Retina (tissue), 1 donor: Measurements from ENCODE around the gene CDK18.
A peak's percentile ranks its signal among the peaks of the same experiment; 100 is the strongest.

ENCODE experiments used
- DNase-seq: peaks from one replicate; pipeline ENCODE4 v3.0.0-alpha.2; 2016

Gene CDK18

DNA sequence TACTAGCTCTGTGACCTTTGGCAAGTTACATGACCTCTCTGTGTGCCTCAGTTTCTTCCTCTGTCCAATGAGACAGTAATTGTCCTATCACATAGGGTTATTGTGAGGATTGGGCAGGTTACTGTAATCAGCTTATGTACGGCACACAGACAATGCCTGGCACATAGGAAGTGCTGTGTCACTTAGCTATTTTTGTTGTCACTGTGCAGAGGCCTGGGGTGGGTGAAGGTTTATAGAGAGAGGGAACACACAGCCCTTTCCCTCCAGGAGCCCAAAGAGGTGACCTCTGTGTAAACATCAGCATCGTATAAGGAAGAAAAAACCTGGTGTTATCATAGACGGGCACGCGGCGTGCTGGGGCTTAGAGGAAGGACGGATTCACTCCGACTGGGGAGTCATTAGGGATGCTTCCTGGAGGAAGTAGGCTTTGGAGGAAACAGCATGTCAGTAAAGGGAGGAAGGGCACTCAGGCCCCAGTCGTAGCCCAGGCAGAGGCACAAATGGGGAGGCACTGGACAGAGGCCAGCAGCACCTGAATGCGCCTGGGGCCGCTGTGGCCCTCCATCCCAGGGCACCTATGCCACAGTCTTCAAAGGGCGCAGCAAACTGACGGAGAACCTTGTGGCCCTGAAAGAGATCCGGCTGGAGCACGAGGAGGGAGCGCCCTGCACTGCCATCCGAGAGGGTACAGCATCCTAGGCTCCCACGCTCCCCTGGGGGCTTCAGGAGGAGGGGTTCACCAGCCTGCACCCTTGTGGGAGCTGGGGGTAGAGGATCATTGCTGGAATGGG is 21.2 kb downstream of the CDK18 start:
- DNase-seq, result no peak

DNA sequence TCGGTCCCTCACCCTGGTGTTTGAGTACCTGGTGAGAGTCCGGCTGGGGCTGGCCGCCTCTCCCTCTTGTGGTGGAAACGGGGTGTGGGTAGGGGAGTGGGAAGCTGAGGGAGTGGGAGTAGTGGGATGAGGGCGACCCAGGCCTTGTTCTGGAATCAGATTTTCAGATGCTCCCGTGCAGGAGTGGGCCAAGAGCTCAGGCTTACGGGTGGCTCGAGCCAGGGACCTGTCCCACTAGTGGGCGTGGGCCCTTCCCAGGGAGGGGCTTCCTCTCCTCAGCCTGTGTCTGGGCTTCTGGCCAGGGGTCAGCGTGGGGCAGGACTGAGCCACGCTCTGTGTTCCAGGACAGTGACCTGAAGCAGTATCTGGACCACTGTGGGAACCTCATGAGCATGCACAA is 22.0 kb downstream of the CDK18 start:
- DNase-seq, result no peak

DNA sequence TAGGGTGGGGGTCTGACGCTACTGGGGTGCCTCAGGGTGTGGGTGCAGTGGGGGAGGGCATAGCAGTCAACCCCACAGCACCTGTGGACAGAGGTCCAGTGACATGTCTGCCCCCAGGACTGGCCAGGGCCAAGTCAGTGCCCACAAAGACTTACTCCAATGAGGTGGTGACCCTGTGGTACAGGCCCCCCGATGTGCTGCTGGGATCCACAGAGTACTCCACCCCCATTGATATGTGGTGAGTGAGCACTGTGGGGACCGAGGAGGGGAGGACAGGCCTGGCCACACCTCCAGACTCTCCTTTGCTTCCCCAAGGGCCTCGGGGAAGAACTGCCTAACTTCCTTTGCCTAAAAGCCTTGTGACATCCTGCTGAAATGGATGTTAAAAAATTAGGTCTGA is 23.5 kb downstream of the CDK18 start:
- no peak for DNase-seq

DNA sequence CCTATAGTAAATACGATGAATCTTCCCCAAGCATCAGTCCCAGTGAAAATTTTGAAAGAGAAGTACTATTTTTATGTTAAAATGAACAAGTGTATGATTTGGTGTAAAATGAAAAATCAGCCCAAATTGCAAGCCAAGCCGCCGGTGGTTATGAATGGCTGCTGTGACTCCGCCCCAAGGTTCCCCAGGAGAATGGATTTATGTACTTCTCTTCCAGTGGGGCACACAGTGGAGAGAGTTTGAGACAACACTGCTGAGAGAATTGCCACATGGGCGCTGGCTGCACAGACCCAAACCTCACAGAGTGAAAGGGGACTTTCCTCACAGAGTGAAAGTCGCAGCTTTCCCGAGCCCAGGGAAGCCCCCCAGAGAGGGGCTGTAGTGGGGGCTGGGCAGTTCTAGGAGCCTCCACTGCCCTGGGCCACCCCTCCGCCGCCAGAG is 24.0 kb downstream of the CDK18 start:
- no peak for DNase-seq

DNA sequence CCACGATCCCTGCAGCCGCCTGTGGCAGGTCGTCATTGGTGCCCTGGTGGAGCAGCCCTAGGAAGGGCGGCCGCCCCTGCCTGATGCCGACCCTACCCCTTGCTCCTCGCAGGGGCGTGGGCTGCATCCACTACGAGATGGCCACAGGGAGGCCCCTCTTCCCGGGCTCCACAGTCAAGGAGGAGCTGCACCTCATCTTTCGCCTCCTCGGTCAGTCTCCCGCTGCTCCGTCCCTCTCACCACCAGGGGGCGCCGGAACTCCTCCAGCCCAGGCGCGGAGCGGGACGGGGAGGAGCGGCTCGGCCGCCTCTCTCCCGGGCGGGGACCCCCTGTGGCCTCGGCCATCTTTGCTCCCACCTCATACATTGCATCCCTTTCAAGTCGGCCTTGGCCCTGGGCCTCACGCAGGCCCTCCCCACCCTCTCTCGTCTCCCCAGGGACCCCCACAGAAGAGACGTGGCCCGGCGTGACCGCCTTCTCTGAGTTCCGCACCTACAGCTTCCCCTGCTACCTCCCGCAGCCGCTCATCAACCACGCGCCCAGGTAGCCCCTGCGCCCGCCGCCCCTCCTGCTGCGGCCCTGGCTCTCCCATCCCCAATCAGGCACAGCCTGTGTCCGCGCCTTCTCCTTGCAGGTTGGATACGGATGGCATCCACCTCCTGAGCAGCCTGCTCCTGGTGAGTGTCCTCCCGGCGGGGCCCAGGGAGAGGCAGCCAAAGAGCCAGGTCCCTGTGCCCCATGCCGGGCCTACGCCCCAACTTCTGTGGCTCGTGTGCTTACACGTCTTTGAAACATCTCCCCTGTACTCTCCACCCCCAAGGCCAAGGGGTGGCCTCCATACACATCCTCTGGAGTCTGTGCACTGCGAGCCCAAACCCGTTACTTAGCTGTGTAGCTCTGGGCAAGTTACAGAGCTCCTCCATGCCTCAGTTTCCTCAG is 24.7 kb downstream of the CDK18 start:
- peak; percentile 95 for DNase-seq

DNA sequence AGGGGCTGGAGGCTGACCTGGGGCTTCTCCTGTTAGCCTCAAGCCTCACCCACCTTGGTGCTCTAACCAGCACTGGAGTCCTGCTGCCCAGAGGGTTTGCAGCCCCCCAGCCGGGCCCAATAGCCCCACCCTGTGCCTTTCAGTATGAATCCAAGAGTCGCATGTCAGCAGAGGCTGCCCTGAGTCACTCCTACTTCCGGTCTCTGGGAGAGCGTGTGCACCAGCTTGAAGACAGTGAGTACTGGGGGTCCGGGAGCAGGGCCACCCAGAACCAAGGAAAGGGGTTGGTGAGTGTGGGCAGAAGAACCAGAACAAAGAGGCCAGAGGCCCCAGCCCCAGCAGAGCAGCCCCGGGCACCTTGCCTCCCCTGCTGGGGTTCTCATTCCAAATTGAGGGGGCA is 25.6 kb downstream of the CDK18 start:
- no peak for DNase-seq

DNA sequence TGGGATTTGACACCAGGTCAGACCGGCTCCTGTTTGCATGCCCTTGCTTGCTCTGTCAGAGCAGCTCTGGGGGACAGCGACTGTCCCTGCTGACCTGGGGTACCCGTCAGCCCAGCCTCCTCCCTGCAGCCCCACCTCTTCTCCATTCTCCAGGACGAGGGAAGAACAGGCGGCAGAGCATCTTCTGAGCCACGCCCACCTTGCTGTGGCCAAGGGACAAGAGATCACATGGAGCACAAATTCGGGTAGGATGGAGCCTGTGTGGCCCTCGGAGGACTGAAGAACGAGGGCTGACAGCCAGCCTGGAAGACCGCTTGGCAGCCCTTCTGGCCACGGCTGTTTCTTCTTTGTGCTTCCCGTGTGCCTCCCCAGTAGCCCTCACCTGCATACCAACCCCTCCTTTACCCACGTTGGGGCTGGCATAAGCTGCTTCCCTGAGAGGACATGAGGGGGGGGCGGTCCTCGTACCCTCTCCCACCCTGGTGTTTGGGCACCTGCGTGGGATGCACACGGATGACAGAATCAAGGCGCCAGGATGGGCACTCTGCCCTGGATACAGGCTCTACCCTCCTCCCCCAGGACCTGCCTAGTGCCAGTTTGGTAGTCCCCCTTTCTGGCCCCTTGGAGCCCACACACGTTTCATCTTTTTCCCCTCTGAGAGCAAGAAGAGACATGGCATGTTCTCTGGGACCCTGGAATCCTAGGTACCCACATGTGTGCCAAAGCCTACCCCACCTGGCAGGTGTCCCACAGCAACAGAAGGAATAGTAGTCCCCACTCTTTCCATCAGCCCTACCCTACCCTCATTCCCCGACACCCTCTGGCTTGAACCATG is 26.9 kb downstream of the CDK18 start:
- DNase-seq, result no peak

DNA sequence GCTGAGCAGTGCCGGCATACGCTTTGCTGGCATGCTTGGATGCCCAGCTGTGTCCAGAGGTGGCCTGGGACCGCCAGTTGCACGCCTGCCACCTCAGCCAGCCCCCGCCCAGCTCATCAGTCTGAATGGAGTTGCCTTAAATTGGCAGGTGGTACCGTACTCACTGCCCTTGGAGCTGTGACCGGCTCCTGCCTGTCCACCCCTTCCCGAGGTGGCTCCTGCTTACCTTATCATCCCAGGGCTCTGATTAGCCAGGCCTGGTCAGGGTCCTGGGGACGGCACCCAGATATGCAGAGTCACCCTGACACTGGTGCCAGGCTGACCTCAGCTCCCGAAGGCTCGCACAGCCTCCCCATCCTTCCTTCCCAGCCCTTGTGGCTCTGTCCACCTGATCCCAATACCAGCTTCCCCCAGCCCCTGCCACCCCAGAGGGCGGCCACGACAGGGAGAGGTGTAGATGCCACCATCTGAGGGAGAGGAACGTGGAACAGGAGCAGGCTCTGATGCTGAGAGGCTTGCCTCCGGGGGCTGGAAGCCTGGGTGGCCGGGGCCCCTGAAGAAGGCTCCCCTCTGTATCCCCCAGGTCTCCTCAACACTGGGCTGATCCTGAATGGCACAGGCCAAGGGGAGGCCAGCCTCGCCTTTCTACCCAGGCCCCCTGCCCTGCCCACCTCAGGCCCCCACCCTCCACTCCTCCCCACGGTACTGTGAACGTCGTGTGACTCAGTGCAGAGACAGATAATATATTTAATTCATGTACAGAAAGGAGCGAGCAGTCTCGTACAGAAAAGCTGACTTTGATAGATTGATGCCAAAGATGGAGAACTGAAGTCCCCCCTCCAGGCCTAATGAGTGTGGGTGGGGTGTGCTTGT is 27.8 kb downstream of the CDK18 start:
- no peak for DNase-seq

DNA sequence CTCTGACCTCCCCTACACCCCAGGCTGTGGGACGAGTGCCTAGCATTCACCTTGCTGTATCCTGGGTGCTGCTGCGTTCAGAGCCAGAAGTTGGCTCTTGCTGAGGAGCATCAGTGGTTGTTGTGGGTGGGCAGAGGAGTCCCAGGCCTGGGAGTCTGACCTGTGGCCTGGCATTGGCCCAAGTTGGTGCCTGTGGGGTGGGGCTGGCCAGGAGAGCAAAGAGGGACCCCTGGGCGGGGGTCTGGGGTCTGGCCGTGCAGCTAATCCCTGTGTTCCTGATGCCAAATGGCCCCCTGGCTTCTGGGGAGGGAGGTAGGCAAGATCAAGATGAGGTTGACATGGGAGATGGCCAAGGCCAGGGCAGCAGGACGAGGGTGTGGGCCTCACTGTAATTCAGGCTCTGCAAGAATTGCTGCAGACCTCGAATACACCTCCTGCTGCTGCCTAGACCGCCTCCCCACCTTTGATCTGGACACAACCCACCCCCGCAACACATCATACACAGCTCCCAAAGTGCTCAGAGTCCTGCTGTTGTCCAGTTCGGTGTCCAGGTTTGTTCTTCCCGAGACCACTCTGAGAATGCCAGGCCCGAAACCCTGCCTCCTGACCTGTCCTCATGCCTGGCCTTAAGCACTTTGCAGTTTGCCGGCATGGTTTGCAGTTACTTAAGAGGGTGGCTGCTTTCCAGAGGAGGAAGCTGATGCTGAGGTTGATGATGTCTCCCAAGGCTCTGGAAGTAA is 28.7 kb downstream of the CDK18 start:
- no peak for DNase-seq

DNA sequence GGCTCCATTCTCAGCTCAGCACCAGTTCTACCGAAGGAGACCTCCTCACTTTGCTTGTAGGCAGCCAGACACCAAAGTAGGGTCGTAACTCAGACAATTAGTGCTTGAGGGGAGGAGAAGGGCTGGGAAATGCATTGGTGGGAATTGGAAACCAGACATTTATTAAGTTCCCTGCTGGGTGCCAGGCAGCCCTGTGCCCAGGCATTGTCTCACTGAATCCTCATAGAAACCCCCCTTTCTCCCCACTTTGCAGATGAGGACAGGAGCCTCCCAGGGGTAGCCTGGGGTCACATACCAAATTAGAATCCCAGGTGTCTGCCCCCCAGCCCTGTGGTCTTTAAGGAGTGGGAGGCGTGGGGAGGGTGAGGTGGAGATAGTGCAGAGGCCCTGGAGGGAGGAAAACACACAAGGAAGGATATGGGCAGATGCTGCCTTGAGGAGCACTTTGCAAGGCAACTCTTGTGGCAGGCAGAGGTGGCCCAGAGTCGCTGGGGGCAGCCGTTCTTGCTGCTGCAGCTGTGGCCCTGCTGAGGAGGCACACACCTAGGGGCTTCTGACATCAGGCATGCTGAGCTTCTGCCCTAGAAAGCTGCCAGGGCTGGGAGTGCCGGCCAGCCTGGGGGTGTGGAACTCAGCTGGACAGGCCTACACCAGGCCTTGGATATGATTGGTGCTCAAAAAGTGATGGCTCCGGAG is 29.4 kb downstream of the CDK18 start:
- DNase-seq, result peak; percentile 34

DNA sequence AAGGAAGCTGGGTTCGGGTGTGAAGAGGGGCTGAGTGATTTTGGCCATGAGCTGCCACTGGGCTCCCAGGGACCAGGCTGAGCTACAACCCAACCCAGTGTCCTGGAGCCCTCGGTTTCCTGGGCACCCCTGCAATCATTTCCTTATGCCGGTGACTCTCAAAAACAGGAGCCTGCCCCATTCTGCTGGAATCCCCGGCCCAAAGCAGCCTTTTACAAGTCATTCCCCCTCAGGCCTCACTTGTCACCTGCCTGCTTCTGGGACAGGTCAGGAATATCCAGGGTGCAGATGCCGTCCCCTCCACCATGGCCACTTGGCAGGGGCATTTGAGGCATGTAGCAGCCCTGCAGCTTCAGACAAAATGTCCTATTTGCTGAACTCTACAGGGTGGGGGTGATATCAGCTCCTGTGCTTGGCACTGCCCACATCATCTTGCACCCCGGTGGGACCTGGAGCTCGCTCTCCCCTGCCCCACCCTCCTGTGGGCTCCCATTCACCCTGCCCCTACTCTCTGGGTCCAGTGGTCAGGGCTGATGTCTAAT is 30.0 kb downstream of the CDK18 start:
- DNase-seq, result no peak

DNA sequence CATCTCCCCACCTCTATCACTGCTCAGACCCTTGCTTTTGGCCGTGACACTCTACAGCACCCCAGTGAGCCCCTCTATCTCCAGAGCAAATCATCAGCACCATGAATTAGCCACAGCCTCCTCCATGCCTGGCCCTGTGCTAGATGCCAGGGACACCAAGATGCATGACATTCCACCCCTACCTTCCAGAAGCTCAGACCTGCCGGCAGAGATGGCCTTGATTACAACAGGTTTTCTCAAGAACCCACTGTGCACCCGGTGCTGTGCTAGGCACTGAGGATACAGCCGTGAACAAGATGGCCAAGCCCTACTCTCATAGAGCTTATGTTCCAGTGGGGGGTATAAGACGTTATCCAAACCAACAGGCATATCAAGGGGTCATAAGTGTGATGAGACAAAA is 30.6 kb downstream of the CDK18 start:
- DNase-seq, result no peak

DNA sequence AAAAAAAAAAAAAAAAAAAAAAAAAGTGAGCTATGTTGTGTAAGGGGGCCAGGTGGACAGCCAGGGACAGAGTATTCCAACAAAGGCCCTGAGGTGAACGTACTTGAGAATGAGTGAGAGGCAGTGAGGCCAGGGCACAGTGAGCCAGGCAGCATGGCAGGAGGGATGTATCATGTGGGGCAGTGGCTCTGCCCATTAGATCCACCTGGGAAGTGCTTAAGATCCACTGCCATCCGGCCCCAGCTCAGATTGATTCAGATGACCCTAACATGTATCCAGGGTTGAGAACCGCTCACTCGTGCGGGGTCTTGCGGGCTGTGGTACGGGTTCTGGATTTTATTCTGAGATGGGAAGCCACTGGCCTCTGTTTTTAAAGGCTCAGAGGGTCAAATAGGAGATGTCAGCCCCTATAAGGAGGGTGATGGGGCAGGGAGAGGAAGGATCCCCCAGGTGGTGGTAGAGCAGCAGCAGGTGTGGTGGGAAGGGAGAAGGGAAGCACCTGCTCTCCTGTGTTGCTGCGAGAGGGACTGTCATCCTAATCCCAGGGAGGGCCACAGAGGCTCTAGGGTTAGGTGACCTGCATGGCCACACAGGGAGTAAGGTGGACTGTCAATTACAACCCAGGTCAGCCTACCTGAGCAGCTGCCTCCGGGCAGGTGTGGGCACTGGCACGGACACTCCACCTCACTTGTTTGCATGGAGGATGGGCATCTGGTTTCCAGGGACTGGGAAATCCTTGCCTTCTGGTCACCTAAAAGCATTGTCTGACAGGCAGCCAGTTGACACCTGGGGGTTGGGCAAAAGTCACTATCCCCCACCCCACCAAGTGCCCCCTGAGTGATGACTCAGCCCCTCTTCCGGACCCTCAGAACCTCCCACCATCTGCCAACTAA is 31.6 kb downstream of the CDK18 start:
- DNase-seq, result no peak

DNA sequence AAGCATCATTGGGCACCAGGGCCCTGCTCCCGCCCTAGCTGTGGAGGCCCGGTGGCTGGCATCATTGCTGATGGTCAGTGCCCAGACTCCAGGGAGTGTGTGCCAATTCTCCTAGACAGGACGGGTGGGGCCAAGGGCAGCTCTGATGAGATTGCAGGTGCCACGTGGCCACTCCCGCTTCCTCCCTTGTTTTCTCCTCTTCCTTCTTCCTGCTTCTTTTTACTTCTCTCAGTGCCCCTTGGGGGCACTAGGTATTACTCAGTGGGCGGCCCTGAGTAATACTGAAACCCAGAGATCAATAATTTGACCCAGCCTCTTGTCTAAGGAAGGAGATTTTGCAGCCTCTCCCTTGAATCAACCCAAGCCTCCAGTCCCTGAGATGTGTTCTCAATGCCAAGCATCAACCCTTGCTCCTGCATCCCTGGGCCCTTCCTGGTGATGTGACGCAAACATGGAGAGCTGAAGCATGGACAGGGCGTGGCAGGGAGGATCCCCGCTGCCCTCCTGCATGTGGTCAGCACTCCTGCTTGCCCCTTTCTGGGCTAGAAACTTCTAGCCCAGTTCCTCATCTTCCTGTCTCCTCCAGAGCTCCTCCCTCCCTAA is 32.4 kb downstream of the CDK18 start:
- DNase-seq, result no peak

DNA sequence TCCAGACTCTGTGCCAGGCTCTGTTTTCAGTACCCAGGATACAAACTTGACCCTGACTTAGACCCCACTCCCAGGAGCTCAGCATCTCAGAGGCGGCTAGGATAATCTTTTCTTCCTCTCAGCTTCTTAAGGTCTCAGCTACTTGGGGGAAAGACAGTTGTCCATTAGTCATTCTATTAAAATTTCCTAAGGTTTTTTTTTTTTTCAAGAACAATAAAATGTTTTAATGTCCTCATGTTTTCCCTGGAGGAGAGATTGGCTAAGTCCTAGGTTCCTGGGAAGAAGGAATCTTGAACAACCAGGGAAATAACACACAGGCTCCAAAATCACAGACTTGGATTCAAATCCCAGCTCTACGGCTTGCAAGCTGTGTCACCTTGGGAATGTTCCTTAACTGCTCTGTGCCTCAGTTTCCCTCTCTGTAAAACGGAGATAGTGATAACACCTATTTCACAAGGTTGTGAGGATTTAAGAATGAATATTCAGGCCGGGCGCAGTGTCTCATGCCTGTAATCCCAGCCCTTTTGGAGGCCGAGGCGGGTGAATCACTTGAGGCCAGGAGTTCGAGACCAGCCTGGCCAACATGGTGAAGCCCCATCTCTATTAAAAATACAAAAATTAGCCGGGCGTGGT is 33.0 kb downstream of the CDK18 start:
- no peak for DNase-seq

DNA sequence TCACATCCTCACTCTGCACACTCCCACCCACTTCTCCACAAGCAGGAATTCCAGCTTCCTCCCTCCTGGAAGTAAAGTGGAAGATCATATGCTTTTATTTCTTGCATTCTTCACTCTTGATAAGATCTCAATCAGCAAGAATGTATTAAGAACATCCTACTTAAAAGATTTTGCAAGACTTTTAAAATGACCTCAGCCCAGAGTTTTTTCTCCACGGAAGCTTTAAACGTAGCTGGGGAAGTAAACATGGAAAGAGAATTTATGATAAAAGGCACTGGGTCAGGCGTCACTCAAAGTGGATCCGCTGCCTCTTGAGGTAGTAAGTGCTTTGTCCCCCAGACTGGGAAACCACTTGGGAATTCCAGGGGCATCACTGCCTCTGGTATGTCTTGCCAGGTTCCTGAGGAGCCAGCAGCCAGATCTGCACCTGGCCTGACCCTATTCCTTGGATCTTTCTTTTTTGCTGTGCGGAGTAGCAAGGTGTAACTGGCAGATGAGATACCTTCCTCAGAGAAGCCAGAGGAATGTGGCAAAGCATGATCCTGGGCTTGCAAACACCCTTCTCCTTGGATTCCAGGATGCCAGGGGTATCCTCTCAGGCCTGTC is 33.9 kb downstream of the CDK18 start:
- DNase-seq, result peak; percentile 7

DNA sequence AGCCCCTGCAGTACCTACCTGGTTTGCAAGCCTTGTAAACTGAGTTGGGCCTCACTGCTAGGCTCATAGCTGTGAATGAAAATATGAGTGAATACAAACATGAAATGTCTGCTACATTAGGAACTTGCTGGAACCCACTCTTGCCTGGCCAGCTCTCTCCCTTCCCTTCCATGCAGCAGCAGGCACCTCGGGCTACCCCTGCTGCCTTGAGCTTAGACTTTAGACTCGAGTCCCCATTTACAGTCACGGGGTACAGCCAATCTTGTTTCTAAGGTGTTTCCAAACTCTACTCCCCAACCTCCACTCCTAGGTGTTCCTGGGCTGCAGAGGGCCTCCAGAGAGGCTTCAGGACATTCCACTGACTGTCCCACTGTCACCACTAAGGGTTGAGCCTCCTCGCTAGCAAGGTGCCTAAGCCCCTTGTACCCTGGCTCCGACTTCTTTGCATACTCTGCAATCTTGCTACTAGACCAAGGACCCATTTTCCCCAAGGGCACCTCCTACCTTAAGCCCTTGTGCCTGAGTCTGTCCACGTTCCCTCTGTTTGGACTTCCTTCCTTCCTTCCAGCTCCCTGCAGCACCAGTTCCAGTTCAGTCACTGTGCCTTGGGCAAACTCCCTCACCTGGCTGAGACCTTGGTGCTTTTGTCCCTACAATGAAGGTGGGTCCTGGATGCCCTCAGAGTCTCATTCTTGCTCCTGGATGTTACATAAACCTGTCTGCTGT is 36.9 kb downstream of the CDK18 start:
- DNase-seq, result peak; percentile 1
